NCI-H1930 (cell line): ENCODE measurements around the gene CGREF1.

Experiments
- DNase-seq, 2 experiments: peaks; one replicate each; lab custom pipeline; 2025; lab: John Stamatoyannopoulos, UW

Gene CGREF1

DNA sequence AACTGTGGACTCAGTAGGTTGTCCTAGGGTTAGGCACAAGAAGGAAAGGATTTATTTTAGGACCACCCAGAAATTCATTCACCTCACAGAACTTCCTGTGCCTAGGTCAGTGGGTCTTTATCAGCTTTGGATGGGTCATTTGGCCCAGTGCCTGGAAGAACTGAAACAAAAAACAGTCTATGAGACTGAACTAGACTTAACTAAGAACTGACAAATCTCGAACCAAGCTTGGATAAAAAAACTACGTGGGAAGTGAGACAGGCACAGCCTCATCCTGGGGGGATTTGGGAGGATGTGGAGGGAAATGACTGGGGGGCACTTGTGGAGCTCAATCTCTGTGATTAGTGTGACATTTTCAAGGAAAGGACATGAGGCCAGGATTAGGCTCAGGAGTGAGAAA is 45.1 kb downstream of the CGREF1 start:
- no peak for DNase-seq

DNA sequence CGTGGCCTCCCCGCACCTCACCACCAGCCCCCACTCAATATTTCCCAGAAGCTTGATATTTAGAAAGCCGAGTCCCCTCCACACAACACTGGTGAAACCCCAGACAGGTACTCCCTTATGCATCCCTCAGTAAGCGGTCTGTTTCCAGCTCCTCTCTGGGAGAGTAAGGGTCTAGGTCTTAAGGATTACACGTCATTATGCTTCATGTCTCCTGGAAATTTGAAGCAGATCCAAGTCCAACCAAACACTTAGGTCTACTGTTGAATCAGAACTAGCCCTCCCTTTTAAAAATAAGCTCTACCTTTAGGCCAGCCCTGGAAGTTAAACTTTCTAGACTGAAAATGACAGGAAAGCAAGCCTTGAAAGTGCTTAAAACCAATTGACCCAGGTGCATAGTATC is 46.0 kb downstream of the CGREF1 start:
- DNase-seq, result no peak

DNA sequence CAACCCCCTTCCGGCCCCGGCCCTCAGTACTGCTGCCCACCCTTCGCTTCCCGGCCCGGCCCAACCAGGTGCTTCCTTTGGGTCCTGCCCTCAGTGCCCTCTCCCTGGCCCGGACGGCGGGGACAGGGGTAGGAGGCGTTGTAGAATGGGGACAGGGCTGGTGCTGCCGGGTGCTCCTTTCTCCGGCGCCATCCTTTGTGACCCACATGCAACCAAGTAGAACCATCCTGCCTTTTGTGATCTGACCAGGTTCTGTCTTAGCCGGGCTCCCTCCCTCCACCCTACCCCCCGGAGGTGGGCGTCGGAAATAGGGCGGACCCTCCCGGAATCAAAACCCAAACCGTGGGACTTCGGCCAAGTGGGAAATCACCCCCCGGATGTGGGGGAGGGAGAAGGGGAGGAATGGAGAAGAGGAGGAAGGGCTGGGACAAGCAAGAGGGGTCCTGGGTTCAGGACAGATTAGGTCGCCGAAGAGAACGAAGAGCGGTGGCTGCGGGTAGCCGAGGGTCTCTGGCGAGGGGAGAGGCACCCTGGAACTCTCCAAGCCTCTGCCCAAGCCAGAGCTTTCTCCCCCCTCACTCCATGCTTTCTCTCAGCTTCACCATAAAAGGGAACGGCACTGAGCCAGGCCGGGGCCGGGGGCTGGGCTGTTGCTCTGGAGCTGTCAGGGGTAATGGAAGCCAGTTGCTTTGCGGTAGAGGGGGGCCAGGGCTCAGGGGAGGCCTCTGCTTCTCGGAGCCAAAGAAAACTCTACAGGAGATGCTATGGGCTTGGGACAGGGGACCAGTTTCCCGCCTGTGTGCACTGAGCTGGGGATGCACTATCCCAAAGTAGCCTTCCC is 46.7 kb downstream of the CGREF1 start:
- DNase-seq, result no peak

DNA sequence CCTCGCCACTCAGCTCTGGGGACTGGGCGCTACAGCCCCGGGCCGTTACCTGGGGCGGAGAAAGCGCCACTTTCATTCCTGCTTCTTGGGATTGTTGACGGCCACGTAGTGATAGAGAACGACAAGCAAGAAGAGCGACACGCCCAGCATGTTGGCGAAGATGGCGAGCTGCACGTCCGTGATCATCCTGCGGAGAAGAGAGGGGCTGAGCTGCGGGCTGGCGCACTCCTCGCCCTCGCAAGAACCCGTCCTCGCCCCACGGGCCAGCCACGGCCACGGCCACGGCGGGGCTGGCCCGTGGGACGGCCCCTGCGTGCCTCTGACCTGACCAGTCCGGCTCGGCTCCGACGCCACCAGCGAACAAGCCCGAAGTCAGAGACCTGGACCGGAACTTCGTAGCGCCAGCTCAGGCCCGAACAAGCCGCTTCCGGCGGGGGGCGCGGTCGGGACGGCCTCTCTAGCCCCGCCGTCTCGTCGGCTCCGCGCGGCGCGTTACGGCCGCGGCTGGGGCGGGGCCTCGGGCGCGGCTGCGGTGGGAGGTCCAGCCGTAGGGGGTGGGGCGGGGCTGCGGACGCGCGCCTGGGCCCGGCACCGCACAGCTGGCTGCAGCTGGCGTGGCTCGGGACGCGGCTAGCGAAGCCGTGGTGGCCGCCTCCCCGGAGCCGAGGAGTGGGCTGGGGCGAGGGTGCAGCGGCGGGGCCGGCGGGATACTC is 47.5 kb downstream of the CGREF1 start, which contains the start of gene OST4:
TSS of gene OST4 (minus strand) at position 378 of the 713 bp plus-strand sequence.
- DNase-seq, result peak; percentile 85 to 93

DNA sequence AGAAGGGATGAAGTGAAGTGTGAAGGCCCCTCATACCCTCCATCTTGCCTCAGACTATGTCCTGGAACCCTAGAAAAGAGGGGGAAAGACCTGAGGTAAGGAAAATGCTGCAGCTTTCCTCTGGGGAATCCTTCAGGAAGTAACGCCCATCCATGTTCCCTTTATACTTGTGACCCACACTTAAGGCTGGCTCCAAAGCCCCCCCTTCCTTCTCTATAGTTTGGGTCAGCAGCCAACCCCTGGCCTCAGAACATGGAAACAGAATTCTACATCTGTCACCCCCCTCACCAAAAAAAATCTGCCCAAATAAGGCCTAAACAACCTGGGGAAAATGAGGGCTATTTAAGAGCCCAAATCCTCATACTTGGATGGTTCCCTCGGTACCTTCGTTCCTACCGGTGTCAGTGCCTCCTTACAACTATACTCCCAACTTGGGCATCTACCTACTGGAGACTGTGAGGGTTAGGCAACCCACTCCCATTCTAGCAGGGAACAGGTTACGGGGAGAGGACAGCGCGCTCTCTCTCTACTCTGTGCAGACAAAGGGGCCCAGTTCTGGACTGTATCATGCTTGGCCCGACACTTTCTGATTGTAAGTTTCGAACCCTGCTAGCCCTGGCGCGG is 48.2 kb downstream of the CGREF1 start:
- no peak for DNase-seq

DNA sequence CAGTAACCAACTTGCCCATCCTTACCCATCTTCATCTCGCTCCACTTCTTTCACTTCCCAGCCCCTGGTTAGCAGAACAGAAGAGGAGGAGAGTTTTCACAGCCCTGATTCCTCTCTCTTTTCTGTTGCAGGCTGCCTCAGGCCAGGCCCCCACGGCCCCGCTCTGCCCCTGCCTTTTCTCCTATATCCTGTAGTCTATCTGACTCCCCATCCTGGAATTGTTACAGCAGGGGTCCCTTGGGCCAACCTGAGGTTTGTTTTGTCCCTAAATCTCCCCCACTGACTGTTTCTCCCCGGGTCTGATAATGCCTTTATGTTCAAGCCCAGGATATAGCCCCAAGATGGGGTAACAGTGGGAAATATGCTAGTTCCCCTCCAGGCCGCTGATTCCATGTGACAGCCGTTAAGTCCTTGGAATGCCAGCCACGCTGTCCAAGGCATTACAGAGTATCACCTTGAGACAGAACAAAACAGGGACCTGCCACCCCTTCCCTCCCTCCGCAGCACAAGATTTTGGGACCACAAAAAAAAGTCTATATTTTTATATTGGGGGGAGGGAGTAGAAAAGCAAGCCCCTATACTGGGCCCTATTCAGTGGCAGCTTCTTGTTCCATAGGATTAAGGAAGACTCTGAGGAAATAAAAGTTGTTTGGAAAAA is 48.8 kb downstream of the CGREF1 start:
- no peak for DNase-seq

DNA sequence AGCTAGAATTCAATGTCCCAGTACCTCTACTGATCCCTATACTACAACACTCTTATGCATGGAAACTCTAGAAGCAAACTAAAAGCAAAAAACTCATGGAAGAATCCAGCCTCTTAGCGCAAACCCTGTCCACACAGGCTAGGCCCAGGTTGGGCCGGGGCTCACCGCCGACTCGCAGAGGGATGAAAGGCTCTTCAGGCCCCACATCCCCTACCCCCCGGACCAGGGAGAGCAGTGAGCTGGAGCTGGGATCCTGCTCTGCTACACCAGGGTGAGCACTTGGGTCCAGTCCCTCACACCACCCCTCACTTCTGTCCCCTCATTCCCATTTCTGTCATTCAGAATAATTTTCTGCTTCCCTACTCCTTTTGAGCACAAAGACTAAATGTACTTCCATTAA is 49.5 kb downstream of the CGREF1 start:
- DNase-seq, result no peak

DNA sequence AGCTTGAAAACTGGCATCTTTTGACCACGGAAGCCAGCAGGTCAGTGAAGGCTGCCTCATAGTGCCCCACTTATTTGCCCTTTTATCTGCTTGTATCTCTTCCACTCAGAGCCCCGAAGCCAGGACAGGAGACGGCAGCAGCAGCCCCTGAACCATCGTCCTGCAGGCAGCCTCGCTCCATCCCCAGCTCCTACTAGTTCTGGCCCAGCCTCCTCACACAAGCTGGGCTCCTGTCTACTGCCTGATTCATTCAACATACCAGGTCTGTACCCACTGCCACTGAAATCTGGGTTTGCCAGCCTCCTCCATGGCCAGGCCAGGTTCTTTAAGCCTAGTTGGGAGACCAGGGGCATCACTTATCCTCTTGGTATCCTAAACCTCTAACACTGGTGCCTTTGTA is 51.5 kb downstream of the CGREF1 start:
- no peak for DNase-seq

DNA sequence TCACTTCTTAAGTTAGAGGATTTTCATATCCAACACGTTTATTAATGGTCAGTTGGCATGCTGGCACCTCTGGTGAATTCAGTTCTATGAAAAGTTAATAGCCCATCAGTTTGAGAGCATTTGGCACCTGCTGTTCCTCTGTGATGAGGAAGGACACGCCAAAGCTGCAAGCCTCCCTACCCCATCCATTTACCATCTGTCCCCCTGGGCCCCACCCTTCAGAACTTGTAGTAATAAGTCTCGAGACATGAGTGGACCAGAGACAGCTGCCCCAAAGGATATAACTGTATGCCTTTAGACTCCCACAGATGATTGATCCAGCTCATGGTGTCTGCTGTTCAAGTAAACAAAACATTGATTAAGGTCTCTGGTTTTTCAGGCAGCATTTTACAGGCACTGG is 53.8 kb downstream of the CGREF1 start:
- no peak for DNase-seq

DNA sequence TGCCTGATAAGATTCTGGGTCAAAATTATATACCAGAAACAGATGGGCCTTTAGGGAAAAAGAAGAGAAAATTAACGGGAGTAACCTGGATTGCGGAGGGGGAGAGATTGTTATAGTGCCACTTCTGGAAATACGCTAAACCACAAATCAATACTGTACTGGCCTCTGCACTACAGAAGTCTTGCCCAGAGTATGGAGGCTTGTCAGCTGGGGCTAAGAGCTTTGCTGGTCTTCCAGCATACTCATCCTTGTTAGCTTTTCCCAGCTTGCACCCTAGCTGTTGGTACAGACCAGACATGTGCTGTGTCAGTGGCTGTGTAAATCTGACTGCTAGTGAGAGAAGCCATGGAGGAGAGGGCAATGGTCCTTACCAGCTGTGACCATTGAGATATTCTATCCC is 58.6 kb downstream of the CGREF1 start:
- DNase-seq, result no peak

DNA sequence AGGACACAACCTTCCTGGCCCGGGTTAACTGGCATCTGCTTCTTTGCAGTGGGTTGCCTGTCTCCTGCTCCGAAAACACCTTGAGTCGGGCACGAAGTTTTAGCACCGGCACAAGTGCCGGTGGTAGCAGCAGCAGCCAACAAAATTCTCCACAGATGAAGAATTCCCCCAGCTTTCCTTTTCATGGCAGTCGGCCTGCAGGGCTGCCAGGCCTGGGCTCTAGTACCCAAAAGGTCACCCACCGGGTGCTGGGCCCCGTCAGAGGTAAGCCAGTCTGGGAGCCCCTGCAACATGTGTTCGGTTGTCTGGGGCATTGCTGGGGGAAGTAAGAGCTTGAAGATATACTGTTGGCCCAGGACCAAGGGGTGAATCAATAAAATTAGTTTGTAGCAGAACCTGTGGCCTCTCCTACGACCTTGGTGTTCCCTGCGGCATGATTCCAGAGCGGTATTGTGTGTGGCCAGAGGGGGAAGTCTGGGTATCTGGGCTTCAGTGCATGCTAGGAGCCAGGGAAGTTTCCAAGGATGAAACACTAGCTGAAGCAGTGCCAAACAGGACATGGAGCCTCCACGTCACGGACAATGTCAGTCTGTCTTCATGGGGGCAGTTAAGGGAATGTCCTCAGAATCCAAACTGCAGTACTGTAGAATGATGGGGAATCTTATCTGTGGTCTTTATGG is 59.6 kb downstream of the CGREF1 start:
- DNase-seq, result no peak

DNA sequence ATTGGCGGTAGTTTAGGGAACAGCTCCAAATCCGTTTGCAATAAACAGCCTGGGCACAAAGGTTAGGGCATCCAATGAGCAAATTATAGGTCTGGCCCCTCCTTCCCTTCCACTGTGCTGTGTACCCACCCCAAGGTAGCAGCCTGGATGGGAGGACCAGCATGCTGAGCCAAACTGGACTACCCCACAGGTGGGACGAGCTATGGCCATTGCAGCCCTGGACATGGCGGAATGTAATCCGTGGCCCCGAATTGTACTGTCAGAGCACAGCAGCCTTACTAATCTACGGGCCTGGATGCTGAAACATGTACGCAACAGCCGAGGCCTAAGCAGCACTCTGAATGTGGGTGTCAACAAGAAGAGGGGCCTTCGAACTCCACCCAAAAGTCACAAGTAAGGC is 60.7 kb downstream of the CGREF1 start:
- DNase-seq, result no peak

DNA sequence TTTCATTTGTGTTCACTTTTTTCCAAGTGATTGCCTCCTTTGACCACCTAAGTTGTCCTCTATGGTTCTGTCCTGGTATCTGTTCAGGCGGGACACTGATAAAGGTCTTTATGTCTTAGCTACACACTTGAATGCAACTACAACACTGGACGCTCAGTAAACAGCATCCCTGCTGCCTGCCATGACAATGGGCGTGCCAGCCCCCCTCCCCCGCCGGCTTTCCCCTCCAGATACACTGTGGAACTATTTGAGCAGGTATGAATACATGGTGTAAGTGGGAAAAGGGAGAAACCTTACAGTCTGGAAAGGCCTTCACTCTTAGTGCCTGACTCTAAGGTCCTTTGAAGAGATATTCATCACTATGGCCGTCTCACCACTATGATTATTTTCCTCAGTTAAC is 61.7 kb downstream of the CGREF1 start:
- DNase-seq, result no peak

DNA sequence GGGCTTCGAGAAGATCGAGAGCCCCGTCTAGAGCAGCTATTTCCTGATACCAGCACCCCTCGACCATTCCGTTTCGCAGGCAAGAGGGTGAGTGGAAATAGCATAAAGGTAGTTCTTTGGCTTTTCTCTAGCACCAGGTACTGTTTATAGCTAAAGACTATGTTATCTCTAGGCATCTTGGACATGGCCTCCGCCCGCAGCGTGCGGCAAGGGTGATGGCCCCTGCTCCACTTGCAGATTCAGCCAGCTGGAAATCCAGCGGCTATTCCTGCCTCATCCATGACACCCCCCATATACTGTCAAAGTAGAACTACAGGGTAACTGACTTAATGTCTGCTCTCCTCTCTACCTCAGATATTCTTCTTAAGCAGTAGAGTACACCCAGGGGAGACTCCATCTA is 64.2 kb downstream of the CGREF1 start:
- DNase-seq, result no peak

DNA sequence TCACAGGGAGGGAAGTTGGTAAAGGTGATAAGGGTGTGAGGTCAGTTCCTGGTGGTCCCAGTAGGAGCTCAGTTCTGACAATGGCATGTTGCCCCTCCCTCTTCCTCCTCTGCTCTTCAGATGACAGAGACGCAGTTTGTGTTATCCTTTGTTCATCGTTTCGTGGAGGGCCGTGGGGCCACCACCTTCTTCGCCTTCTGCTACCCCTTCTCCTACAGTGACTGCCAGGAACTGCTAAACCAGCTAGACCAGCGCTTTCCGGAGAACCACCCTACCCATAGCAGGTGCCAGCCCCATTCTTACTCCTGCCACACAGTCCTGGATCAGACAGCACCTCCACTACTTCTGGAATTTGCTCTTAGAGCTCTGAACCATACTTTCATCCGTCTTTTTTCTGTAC is 65.2 kb downstream of the CGREF1 start:
- no peak for DNase-seq

DNA sequence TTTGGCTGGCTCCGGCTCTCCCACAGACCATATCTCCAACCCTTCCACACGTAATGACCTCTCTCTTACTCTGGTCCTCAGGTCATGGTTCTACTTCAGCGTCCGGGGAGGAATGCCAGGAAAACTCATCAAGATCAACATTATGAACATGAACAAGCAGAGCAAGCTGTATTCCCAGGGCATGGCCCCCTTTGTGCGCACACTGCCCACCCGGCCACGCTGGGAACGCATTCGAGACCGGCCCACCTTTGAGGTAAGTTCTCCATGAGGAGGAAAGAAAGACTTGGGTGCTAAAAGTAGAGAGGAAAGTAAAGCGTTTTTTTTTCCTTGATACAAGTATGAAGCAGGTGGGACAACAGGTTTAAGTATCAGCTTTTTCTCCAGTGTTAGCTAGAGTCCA is 65.6 kb downstream of the CGREF1 start:
- DNase-seq, result no peak

DNA sequence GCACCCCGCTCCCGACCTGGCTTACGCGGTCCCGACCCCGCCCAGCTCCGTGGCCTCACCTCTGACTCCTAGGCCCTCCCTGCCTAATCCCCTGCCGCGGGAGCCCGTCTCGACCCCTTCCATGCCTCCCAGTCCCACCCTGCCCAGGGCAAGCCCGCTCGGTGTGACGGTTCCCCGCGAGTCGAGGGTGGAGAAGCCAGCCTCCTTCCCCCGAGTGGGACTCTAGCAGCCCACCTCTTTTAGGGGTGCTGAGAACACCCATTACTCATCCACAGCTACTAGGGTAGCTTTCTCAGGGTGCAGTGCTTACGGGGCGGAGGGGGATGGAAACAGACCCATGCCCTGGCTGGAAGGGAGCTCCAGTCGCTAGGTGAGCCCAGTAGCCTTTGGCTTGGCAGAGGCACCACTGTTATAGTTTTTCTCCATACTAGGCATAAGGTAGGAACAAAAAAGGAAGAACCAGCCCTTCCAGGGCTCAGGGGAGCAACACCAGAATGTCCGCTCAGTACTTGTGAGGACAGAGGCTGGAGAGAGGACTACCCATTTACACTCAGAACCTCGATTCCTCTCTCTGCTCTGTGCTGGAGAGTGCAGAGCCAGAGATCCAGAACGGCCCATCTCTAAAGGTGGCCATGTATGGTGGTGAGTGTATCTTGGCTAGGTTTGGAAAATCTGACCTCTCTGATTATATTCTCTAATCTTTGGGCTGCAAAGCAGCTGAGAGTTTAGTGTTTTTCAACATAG is 66.9 kb downstream of the CGREF1 start:
- no peak for DNase-seq

DNA sequence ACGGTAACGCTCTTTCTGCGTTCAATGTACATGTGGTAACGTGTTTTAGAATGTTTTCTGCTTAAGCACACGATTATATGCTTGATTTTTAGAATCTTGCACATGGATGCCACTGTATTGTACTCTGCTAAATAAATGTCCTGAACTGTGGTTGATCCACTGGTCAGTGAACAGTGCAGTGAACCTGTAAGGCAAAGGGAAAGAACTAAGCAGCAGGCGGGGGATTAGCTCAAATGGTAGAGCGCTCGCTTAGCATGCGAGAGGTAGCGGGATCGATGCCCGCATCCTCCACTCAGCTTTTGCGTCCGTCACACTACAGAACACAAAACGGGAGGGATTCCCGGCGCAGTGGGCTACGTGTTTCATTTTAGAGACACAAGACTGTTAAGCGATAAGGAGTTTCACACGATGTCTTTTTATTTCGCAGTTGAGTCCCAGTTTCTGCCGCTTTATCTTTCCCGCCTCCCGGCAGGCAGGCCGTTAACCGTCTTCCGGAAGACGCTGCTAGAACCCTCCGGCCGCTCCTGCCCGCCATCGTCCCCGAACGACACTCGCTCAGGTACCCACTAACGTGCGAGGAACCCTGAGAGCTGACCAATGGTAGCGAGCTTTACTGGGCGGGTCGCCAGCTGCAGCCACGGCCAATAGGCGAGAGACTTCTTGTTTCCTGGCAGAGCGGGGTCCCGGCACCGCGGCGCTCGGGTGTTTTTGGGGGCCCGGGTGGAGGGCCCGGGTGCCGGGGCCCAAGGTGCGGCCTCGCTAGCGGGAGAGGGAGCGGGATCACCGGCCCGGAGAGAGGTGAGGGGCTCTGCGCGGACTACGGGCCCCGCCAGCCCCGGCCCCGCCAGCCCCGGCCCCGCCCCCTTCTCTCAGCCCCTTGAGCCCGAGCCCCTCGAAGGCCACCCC is 67.7 kb downstream of the CGREF1 start, which contains the start of gene AGBL5:
TSS of gene AGBL5 (plus strand) at position 673 of the 906 bp plus-strand sequence. CDS start 1,291 bp downstream, outside the sequence.
- peak; percentile 89 to 93 for DNase-seq
